Astrocyte (in vitro differentiated cells and primary cell): ENCODE data around the gene MOGAT3. TPM values are rescaled to one million over a fixed set of nuclear protein-coding genes. Genes with fewer than 3 reads are reported as not detected.

Source experiments
- DNase-seq: peaks from one replicate; pipeline ENCODE4 v3.0.0-alpha.2; 2010; ENCODE audit warnings: low read depth
- FAIRE-seq: peaks from 2 replicates; lab custom pipeline; 2011; peaks lifted over from hg19 to GRCh38; lab: Jason Lieb, UNC
- H2AFZ ChIP-seq: 2 replicates; pipeline ENCODE4 v1.6.0; 2012; ENCODE audit warnings: low read depth, low read length, inconsistent platforms
- H3K27ac ChIP-seq: 2 replicates; pipeline ENCODE4 v1.5.1; 2011; ENCODE audit warnings: low read depth, low read length, inconsistent platforms
- H3K27me3 ChIP-seq: 2 replicates; pipeline ENCODE4 v1.6.0; 2011; ENCODE audit warnings: low read length, inconsistent platforms; ENCODE audit not compliant: insufficient read depth
- H3K36me3 ChIP-seq: 2 replicates; pipeline ENCODE4 v1.5.1; 2011; ENCODE audit warnings: low read length, inconsistent platforms; ENCODE audit not compliant: insufficient read depth
- H3K4me1 ChIP-seq: 2 replicates; pipeline ENCODE4 v1.5.1; 2011; ENCODE audit warnings: low read length, inconsistent platforms; ENCODE audit not compliant: insufficient read depth
- H3K4me2 ChIP-seq: 2 replicates; pipeline ENCODE4 v1.6.0; 2012; ENCODE audit warnings: low read length, inconsistent platforms
- H3K4me3 ChIP-seq: 2 replicates; pipeline ENCODE4 v1.5.1; 2011; ENCODE audit warnings: low read depth, mild to moderate bottlenecking, low read length, inconsistent platforms; ENCODE audit not compliant: insufficient read depth
- H3K79me2 ChIP-seq: 2 replicates; pipeline ENCODE4 v1.6.0; 2012; ENCODE audit warnings: mild to moderate bottlenecking, low read length, inconsistent platforms; ENCODE audit not compliant: insufficient read depth
- H3K9ac ChIP-seq: 2 replicates; pipeline ENCODE4 v1.6.0; 2012; ENCODE audit warnings: mild to moderate bottlenecking, low read length, inconsistent platforms
- H3K9me3 ChIP-seq: 2 replicates; pipeline ENCODE4 v1.5.1; 2012; ENCODE audit warnings: low read depth, mild to moderate bottlenecking, low read length, inconsistent platforms; ENCODE audit not compliant: insufficient read depth
- H4K20me1 ChIP-seq: 2 replicates; pipeline ENCODE4 v1.6.0; 2012; ENCODE audit warnings: low read length, inconsistent platforms; ENCODE audit not compliant: insufficient read depth
- H3K27ac Mint-ChIP-seq: one replicate; pipeline ENCODE4 v1.8.0; 2021; ENCODE audit warnings: mild to moderate bottlenecking, mixed read lengths; ENCODE audit not compliant: unreplicated experiment
- H3K27me3 Mint-ChIP-seq: one replicate; pipeline ENCODE4 v1.8.0; 2021; ENCODE audit warnings: low read depth, mixed read lengths; ENCODE audit not compliant: unreplicated experiment
- H3K36me3 Mint-ChIP-seq: one replicate; pipeline ENCODE4 v1.8.0; 2021; ENCODE audit warnings: low read depth, mixed read lengths; ENCODE audit not compliant: unreplicated experiment
- H3K4me1 Mint-ChIP-seq: one replicate; pipeline ENCODE4 v1.8.0; 2021; ENCODE audit warnings: low read depth, mixed read lengths; ENCODE audit not compliant: unreplicated experiment
- H3K4me3 Mint-ChIP-seq: one replicate; pipeline ENCODE4 v1.8.0; 2021; ENCODE audit warnings: mild to moderate bottlenecking, moderate library complexity, mixed read lengths; ENCODE audit not compliant: unreplicated experiment
- H3K9me3 Mint-ChIP-seq: one replicate; pipeline ENCODE4 v1.8.0; 2021; ENCODE audit warnings: mild to moderate bottlenecking, mixed read lengths; ENCODE audit not compliant: unreplicated experiment
- CTCF ChIP-seq: IDR thresholded peaks from 2 replicates; pipeline ENCODE4 v1.5.1; 2011; ENCODE audit warnings: low read depth, mild to moderate bottlenecking, inconsistent platforms, low read length, moderate library complexity; ENCODE audit not compliant: insufficient read depth
- EZH2 ChIP-seq: IDR thresholded peaks from 2 replicates; pipeline ENCODE4 v1.6.1; 2012; ENCODE audit warnings: mild to moderate bottlenecking, low read length, inconsistent platforms; ENCODE audit not compliant: insufficient read depth
- total RNA-seq: library from RNA; stranded (reverse); gene quantifications from 2 replicates; pipeline ENCODE4 v1.2.1, GENCODE V29; 2021

Gene MOGAT3
- total RNA-seq, 1 donor from 2014 or later = not detected

DNA sequence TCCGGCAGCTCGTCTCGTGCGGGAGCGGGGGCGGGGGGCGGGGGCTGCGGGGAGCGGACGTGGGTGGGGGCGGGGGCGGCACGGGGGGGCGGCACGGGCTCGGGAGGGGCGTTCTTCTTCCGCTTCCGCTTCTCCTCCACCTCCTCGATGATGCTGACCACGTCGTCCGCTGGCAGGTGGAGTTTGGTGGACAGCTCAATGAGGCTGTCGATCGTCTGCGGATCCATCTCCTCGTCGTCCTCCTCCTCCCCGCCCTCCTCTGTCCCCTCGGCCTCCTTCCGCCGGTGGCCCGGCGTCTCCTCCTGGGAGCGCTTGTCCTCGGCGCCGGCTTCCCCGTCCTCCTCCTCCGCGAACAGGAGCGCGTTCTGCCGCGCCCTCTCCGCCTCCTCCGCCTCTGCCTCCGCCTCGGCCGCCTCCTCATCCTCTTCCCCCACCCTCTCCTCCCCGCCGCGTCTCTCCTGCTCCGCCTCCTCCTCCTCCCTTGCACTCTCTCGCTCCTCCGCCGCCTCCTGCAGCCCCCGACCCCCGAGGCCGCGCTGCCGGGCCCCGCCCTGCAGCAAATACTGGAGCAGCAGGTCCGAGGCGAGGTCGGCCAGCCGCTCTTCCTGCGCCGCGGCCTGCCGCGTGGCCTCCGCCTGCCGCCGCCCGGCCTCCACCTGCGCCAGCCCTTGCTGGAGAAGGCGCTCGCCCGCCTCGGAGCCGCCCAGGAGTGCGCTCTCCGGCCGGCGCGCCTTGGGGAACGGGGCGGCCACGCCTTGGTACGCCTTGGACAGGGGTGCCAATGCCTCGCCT is 37.4 kb downstream of the MOGAT3 start:
- Histone ChIP-seq H3K27ac (no peak overlapping the region), H3K79me2 (no peaks in the 10 kb centered on the region), H3K9me3 (no peaks in the 10 kb centered on the region), H2AFZ (no peak overlapping the region), H3K4me1 (peaks cover 54% of the 10 kb centered on the region), H4K20me1 (peaks cover 51% of the 10 kb centered on the region), H3K36me3 (peaks cover 4% of the 10 kb centered on the region), H3K27me3 (peaks cover 16% of the 10 kb centered on the region), H3K4me3 (peak overlapping the region; percentile 39), H3K9ac (no peak overlapping the region), H3K4me2 (peak overlapping the region; percentile 91)
- H3K27ac Mint-ChIP-seq = peak overlapping the region; percentile 41
- H3K36me3 Mint-ChIP-seq = peaks cover 4% of the 10 kb centered on the region
- no peak for TF ChIP-seq CTCF
- peak; percentile 91 for TF ChIP-seq EZH2
- FAIRE-seq (no peak), DNase-seq (no peak)
- peak overlapping the region; percentile 81 for H3K4me3 Mint-ChIP-seq
- H3K9me3 Mint-ChIP-seq = no peaks in the 10 kb centered on the region
- peaks cover 41% of the 10 kb centered on the region for H3K4me1 Mint-ChIP-seq
- no peaks in the 10 kb centered on the region for H3K27me3 Mint-ChIP-seq

GRCh38 chr7:101162551-101163278 is 38.1 kb downstream of the MOGAT3 start:
- Histone ChIP-seq H4K20me1 (peaks cover 51% of the 10 kb centered on the region), H3K4me1 (peaks cover 47% of the 10 kb centered on the region), H3K79me2 (no peaks in the 10 kb centered on the region), H3K27me3 (peaks cover 16% of the 10 kb centered on the region), H2AFZ (no peak overlapping the region), H3K27ac (no peak overlapping the region), H3K9me3 (no peaks in the 10 kb centered on the region), H3K4me2 (peak overlapping the region; percentile 91), H3K36me3 (peaks cover 6% of the 10 kb centered on the region), H3K9ac (no peak overlapping the region), H3K4me3 (no peak overlapping the region)
- Mint-ChIP-seq H3K4me3 (peak overlapping the region; percentile 80), H3K27ac (peak overlapping the region; percentile 83), H3K36me3 (peaks cover 4% of the 10 kb centered on the region), H3K4me1 (peaks cover 35% of the 10 kb centered on the region), H3K27me3 (no peaks in the 10 kb centered on the region), H3K9me3 (no peaks in the 10 kb centered on the region)
- DNase-seq (no peak), FAIRE-seq (no peak)
- no peak for TF ChIP-seq CTCF
- no peak for TF ChIP-seq EZH2
